H9 (cell line): ENCODE data around the gene CD163L1. TPM values are rescaled to one million over a fixed set of nuclear protein-coding genes. Genes with fewer than 3 reads are reported as not detected.

Experiments used
- DNase-seq: peaks from one replicate; pipeline ENCODE4 v3.0.0-alpha.2; 2017
- H2AFZ ChIP-seq: one replicate; pipeline ENCODE4 v1.6.1; 2013; ENCODE audit warnings: mild to moderate bottlenecking, low read length, control low read depth, moderate library complexity
- H2AK5ac ChIP-seq: 2 replicates; pipeline ENCODE4 v1.6.1; 2013; ENCODE audit warnings: low read length, control low read depth, mixed read lengths; ENCODE audit not compliant: insufficient read length
- H2BK120ac ChIP-seq: one replicate; pipeline ENCODE4 v1.6.1; 2013; ENCODE audit warnings: low read depth, mild to moderate bottlenecking, low read length, control low read depth, inconsistent platforms; ENCODE audit not compliant: poor library complexity, severe bottlenecking
- H2BK12ac ChIP-seq: 2 replicates; pipeline ENCODE4 v1.6.1; 2013; ENCODE audit warnings: low read length, control low read depth, mixed read lengths, low read depth; ENCODE audit not compliant: insufficient read length
- H2BK15ac ChIP-seq: 2 replicates; pipeline ENCODE4 v1.6.1; 2013; ENCODE audit warnings: low read depth, low read length, control low read depth
- H2BK20ac ChIP-seq: one replicate; pipeline ENCODE4 v1.6.1; 2013; ENCODE audit warnings: low read depth, mild to moderate bottlenecking, low read length, control low read depth, inconsistent platforms; ENCODE audit not compliant: poor library complexity, severe bottlenecking
- H2BK5ac ChIP-seq: 2 replicates; pipeline ENCODE4 v1.6.1; 2013; ENCODE audit warnings: low read length, control low read depth, mixed read lengths; ENCODE audit not compliant: insufficient read length
- H3K14ac ChIP-seq: 2 replicates; pipeline ENCODE4 v1.6.1; 2013; ENCODE audit warnings: low read length, control low read depth; ENCODE audit not compliant: insufficient read depth
- H3K18ac ChIP-seq: 2 replicates; pipeline ENCODE4 v1.6.1; 2013; ENCODE audit warnings: low read depth, mild to moderate bottlenecking, mixed read lengths, low read length, control low read depth; ENCODE audit not compliant: insufficient read length
- H3K23ac ChIP-seq: 2 replicates; pipeline ENCODE4 v1.6.1; 2013; ENCODE audit warnings: low read length, control low read depth, mixed read lengths, low read depth; ENCODE audit not compliant: insufficient read length
- H3K23me2 ChIP-seq: 2 replicates; pipeline ENCODE4 v1.6.1; 2013; ENCODE audit warnings: low read depth, mild to moderate bottlenecking, mixed read lengths, low read length, control low read depth; ENCODE audit not compliant: insufficient read length, poor library complexity, severe bottlenecking
- H3K27ac ChIP-seq: 2 replicates; pipeline ENCODE4 v1.5.1; 2013; ENCODE audit warnings: low read length, control low read depth, mixed read lengths, low read depth; ENCODE audit not compliant: insufficient read length
- H3K27me3 ChIP-seq: 2 replicates; pipeline ENCODE4 v1.6.1; 2013; ENCODE audit warnings: low read length, control low read depth, inconsistent platforms; ENCODE audit not compliant: insufficient read depth
- H3K4ac ChIP-seq: 2 replicates; pipeline ENCODE4 v1.6.1; 2013; ENCODE audit warnings: low read depth, mild to moderate bottlenecking, control low read depth, inconsistent platforms, low read length, moderate library complexity
- H3K4me1 ChIP-seq: 2 replicates; pipeline ENCODE4 v1.6.1; 2013; ENCODE audit warnings: low read length, control low read depth, inconsistent platforms; ENCODE audit not compliant: insufficient read depth
- H3K4me2 ChIP-seq: 2 replicates; pipeline ENCODE4 v1.6.1; 2013; ENCODE audit warnings: low read length, control low read depth, mixed read lengths; ENCODE audit not compliant: insufficient read length, insufficient read depth
- H3K56ac ChIP-seq: 2 replicates; pipeline ENCODE4 v1.6.1; 2013; ENCODE audit warnings: low read depth, mild to moderate bottlenecking, mixed read lengths, low read length, control low read depth; ENCODE audit not compliant: insufficient read length
- H3K79me1 ChIP-seq: 2 replicates; pipeline ENCODE4 v1.6.1; 2013; ENCODE audit warnings: low read depth, mild to moderate bottlenecking, moderate library complexity, low read length, control low read depth, inconsistent platforms; ENCODE audit not compliant: insufficient read depth, poor library complexity, severe bottlenecking
- H3K79me2 ChIP-seq: 2 replicates; pipeline ENCODE4 v1.6.1; 2013; ENCODE audit warnings: low read length, control low read depth, inconsistent platforms; ENCODE audit not compliant: insufficient read depth
- H3K9ac ChIP-seq: 2 replicates; pipeline ENCODE4 v1.6.1; 2013; ENCODE audit warnings: low read length, control low read depth, mixed read lengths; ENCODE audit not compliant: insufficient read length; ENCODE audit errors: extremely low read depth
- H3K9me3 ChIP-seq: one replicate; pipeline ENCODE4 v1.6.1; 2013; ENCODE audit warnings: low read depth, low read length, inconsistent platforms; ENCODE audit not compliant: control insufficient read depth
- H3T11ph ChIP-seq: one replicate; pipeline ENCODE4 v1.6.1; 2013; ENCODE audit warnings: mild to moderate bottlenecking, low read length, control low read depth, inconsistent platforms
- H4K20me1 ChIP-seq: one replicate; pipeline ENCODE4 v1.6.1; 2013; ENCODE audit not compliant: control insufficient read depth, insufficient read length, insufficient read depth
- H4K5ac ChIP-seq: 2 replicates; pipeline ENCODE4 v1.6.1; 2013; ENCODE audit warnings: low read depth, mild to moderate bottlenecking, mixed read lengths, low read length, control low read depth; ENCODE audit not compliant: insufficient read length
- H4K8ac ChIP-seq: replicated peaks from 2 replicates; pipeline ENCODE4 v1.6.1; 2013; ENCODE audit warnings: low read length, control low read depth, mixed read lengths, low read depth; ENCODE audit not compliant: insufficient read length
- H4K91ac ChIP-seq: 2 replicates; pipeline ENCODE4 v1.6.1; 2013; ENCODE audit warnings: low read depth, mild to moderate bottlenecking, moderate library complexity, mixed read lengths, low read length, control low read depth; ENCODE audit not compliant: insufficient read length
- H3K27ac Mint-ChIP-seq, 3 experiments: 2 replicates in 2 of 3; 3 replicates in 1 of 3; pipeline ENCODE4 v1.8.0; 2020 to 2021; ENCODE audit warnings: mixed read lengths in 3 of 3, mild to moderate bottlenecking in 1 of 3, moderate library complexity in 1 of 3
- H3K27me3 Mint-ChIP-seq: 2 replicates; pipeline ENCODE4 v1.8.0; 2021; ENCODE audit warnings: low read depth, mild to moderate bottlenecking, moderate library complexity, mixed read lengths
- H3K36me3 Mint-ChIP-seq, 3 experiments: 2 replicates in 2 of 3; 3 replicates in 1 of 3; pipeline ENCODE4 v1.8.0; 2020 to 2021; ENCODE audit warnings: low read depth in 3 of 3, mixed read lengths in 3 of 3; ENCODE audit not compliant: insufficient read depth in 1 of 3
- H3K4me1 Mint-ChIP-seq, 2 experiments: 2 replicates each; pipeline ENCODE4 v1.8.0; 2020; ENCODE audit warnings: mixed read lengths in 2 of 2
- H3K4me3 Mint-ChIP-seq, 2 experiments: 2 replicates in 1 of 2; 3 replicates in 1 of 2; pipeline ENCODE4 v1.8.0; 2020 to 2021; ENCODE audit warnings: mild to moderate bottlenecking in 2 of 2, mixed read lengths in 2 of 2, moderate library complexity in 1 of 2
- H3K9me3 Mint-ChIP-seq, 2 experiments: 2 replicates in 1 of 2; 3 replicates in 1 of 2; pipeline ENCODE4 v1.8.0; 2020; ENCODE audit warnings: mild to moderate bottlenecking in 2 of 2, mixed read lengths in 2 of 2, moderate library complexity in 1 of 2
- CTCF ChIP-seq: fragments of 200-600 bp; sonication (generic); conservative IDR thresholded peaks from 3 replicates; pipeline ENCODE4 v1.8.0; 2021; ENCODE audit warnings: antibody characterized with exemption, mild to moderate bottlenecking
- WGBS: extraction: QIAGEN DNeasy Blood & Tissue Kit; methylation state at CpG from one replicate; pipeline ENCODE4 v1.1.7; 2013; ENCODE audit warnings: missing lambda C conversion rate, low lambda C conversion rate, mixed read lengths; ENCODE audit not compliant: insufficient read length; ENCODE audit errors: extremely low coverage; 5-methylcytosine and 5-hydroxymethylcytosine counted together
- total RNA-seq: library from RNA; stranded (reverse); gene quantifications from 2 replicates; pipeline ENCODE4 v1.2.1, GENCODE V29; 2021

CD163L1 gene
- total RNA-seq, 1 experiment from 2014 or later = 0.39 TPM

DNA sequence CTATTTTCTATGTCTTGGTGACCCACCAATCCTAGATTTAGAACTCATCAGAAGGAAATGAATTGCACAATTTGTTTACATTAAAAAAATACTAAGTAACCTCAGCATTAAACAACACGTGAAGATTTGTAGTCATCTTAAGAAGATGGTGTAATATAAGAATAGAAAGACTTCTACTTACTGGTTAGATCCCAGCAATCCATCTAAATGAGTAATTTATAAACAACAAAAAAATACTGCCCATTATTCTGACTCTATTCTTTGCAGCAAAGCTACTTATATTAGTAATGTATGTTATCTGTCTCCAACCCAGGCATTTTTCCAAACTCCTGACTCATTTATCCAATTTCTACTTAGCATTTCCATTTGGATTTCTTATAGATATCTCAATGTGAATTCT lies 67.8 kb downstream of the CD163L1 start:
- Mint-ChIP-seq H3K27me3 (no peaks in the 10 kb centered on the region; the same call in 1 of the 2 replicates), H3K36me3 (peaks cover 0 to 4% (median 0%) of the 10 kb centered on the region in 3 experiments; a peak in 3 of 7 replicates), H3K27ac (no peak overlapping the region), H3K4me1 (peaks cover 2 to 3% of the 10 kb centered on the region in 2 experiments; a peak in 2 of 4 replicates), H3K4me3 (no peak overlapping the region), H3K9me3 (peaks cover 2 to 12% of the 10 kb centered on the region in 2 experiments; a peak in 3 of 5 replicates)
- no CpG with 5 or more reads among the region's 1 CpG for WGBS
- no peak overlapping the region for H3K23ac ChIP-seq
- H2BK12ac ChIP-seq = no peak overlapping the region
- no peak overlapping the region for H2BK120ac ChIP-seq
- H4K8ac ChIP-seq = no peak overlapping the region
- H3K4ac ChIP-seq = no peak overlapping the region
- H3K4me1 ChIP-seq = no peaks in the 10 kb centered on the region
- no peak overlapping the region for H2BK15ac ChIP-seq
- H2BK20ac ChIP-seq = no peak overlapping the region
- H2AK5ac ChIP-seq = no peak overlapping the region
- H3K18ac ChIP-seq = no peak overlapping the region
- no peak overlapping the region for H2BK5ac ChIP-seq
- H3K79me1 ChIP-seq = no peaks in the 10 kb centered on the region
- H3K56ac ChIP-seq = no peak overlapping the region
- H3K27me3 ChIP-seq = no peaks in the 10 kb centered on the region
- H3K14ac ChIP-seq = no peak overlapping the region
- TF ChIP-seq CTCF = no peak
- H3K4me2 ChIP-seq = no peak overlapping the region
- H2AFZ ChIP-seq = no peak overlapping the region
- H4K20me1 ChIP-seq = no peaks in the 10 kb centered on the region
- no peak overlapping the region for H3K27ac ChIP-seq
- H4K91ac ChIP-seq = no peak overlapping the region
- H4K5ac ChIP-seq = no peak overlapping the region
- no peaks in the 10 kb centered on the region for H3K23me2 ChIP-seq
- no peak overlapping the region for H3T11ph ChIP-seq
- H3K79me2 ChIP-seq = no peaks in the 10 kb centered on the region
- no peaks in the 10 kb centered on the region for H3K9me3 ChIP-seq
- no peak for DNase-seq
- no peak overlapping the region for H3K9ac ChIP-seq
